HG03342 (cell line): Measurements from ENCODE around the gene KLK10.
"Not testable (repeated sequence)": the region's sequence is repeated elsewhere in the genome, so short reads cannot be mapped to it uniquely, and the experiment has no call there.

Source experiments
- ATAC-seq: cut with Tn5 transposase; IDR thresholded peaks from one replicate; pipeline ENCODE4 v1.9.1; 2021; ENCODE audit warnings: mild to moderate bottlenecking, moderate library complexity; ENCODE audit not compliant: unreplicated experiment

The KLK10 gene

GRCh38 chr19:51003316-51003715 lies 16.2 kb downstream of the KLK10 start:
- ATAC-seq = no peak

- ATAC-seq = no peak
These were observed 16.8 kb downstream of the KLK10 start for GRCh38 chr19:51002542-51003311.

GRCh38 chr19:51002089-51002532 lies 17.4 kb downstream of the KLK10 start:
- no peak for ATAC-seq

GRCh38 chr19:51001515-51001914 lies 18.0 kb downstream of the KLK10 start, which contains the start of gene KLK8:
Gene KLK8, minus strand, starts transcription at chr19:51001604. Its CDS starts 437 bp downstream, at chr19:51001167.
- ATAC-seq = no peak

GRCh38 chr19:51000981-51001380 lies 18.5 kb downstream of the KLK10 start:
- no peak for ATAC-seq

- ATAC-seq = no peak
These were observed 19.1 kb downstream of the KLK10 start for GRCh38 chr19:51000426-51000825.

- no peak for ATAC-seq
These were observed 20.8 kb downstream of the KLK10 start for GRCh38 chr19:50998686-50999085.

- ATAC-seq = no peak
These were observed 21.4 kb downstream of the KLK10 start for GRCh38 chr19:50998061-50998460.

- ATAC-seq = no peak
These were observed 25.4 kb downstream of the KLK10 start for GRCh38 chr19:50994129-50994528.

GRCh38 chr19:50992666-50993035 lies 26.9 kb downstream of the KLK10 start:
- no peak for ATAC-seq

GRCh38 chr19:50984416-50984815 lies 35.1 kb downstream of the KLK10 start:
- not testable (repeated sequence) for ATAC-seq

GRCh38 chr19:50983625-50984292 lies 35.8 kb downstream of the KLK10 start, which contains the start of gene KLK7:
Gene KLK7, minus strand, starts transcription at chr19:50983917. Its CDS starts 1,518 bp downstream, at chr19:50982399.
- no peak for ATAC-seq

GRCh38 chr19:50982186-50982585 lies 37.3 kb downstream of the KLK10 start:
- no peak for ATAC-seq

GRCh38 chr19:50981587-50982146 lies 37.8 kb downstream of the KLK10 start:
- no peak for ATAC-seq

- no peak for ATAC-seq
These were observed 39.3 kb downstream of the KLK10 start for GRCh38 chr19:50980208-50980607.

GRCh38 chr19:50979758-50980157 lies 39.8 kb downstream of the KLK10 start:
- no peak for ATAC-seq

- ATAC-seq = no peak
These were observed 40.6 kb downstream of the KLK10 start for GRCh38 chr19:50978772-50979390.

- no peak for ATAC-seq
These were observed 41.9 kb downstream of the KLK10 start for GRCh38 chr19:50977626-50978025.

GRCh38 chr19:50975766-50976165 lies 43.7 kb downstream of the KLK10 start:
- no peak for ATAC-seq

GRCh38 chr19:50974702-50975556 lies 44.6 kb downstream of the KLK10 start:
- no peak for ATAC-seq
